Right lobe of liver (tissue), 6 donors: ENCODE measurements around the gene FBXL19. TPM values are rescaled to one million over a fixed set of nuclear protein-coding genes. Genes with fewer than 3 reads are reported as not detected.

Experiments used
- ATAC-seq, 4 donors: fragments of 200-7000 bp; cut with Tn5 transposase; one replicate each; pipeline ENCODE4 v1.9.1; 2020; ENCODE audit warnings: mild to moderate bottlenecking in 4 of 4, moderate library complexity in 4 of 4
- DNase-seq, 3 donors: peaks; one replicate each; pipeline ENCODE4 v3.0.0-alpha.2; 2020
- H3K27ac ChIP-seq, 3 donors: fragments of 200-600 bp; one replicate each; pipeline ENCODE4 v1.8.0; 2022
- H3K27me3 ChIP-seq, 2 donors: fragments of 200-600 bp; one replicate each; pipeline ENCODE4 v1.8.0; 2022
- H3K36me3 ChIP-seq, 4 donors: fragments of 200-600 bp; sonication (generic) in 1 of 4; one replicate each; pipeline versions ENCODE4 v1.5.1 to v1.8.0; 2017 to 2022; ENCODE audit warnings: control low read depth in 1 of 4
- H3K4me1 ChIP-seq, 4 donors: fragments of 200-600 bp; sonication (generic) in 1 of 4; one replicate each; pipeline versions ENCODE4 v1.5.1 to v1.8.0; 2017 to 2022; ENCODE audit warnings: control low read depth in 1 of 4
- H3K4me3 ChIP-seq, 3 donors: fragments of 200-600 bp; one replicate each; pipeline ENCODE4 v1.8.0; 2022
- H3K9me3 ChIP-seq, 4 donors: fragments of 200-600 bp; sonication (generic) in 1 of 4; one replicate each; pipeline versions ENCODE4 v1.5.1 to v1.8.0; 2017 to 2022; ENCODE audit warnings: control low read depth in 1 of 4
- CTCF ChIP-seq, 4 donors: fragments of 200-600 bp in 3 of 4; fragments of 450-650 bp in 1 of 4; IDR thresholded peaks; one replicate each; pipeline versions ENCODE4 v1.5.1 to v1.8.0; 2016 to 2022; ENCODE audit warnings: antibody characterized with exemption in 4 of 4, mild to moderate bottlenecking in 2 of 4
- POLR2A ChIP-seq: fragments of 450-650 bp; IDR thresholded peaks from one replicate; pipeline ENCODE4 v1.6.1; 2017; ENCODE audit warnings: antibody characterized with exemption, mild to moderate bottlenecking
- WGBS: methylation state at CpG from one replicate; pipeline ENCODE4 v1.1.6; 2018; ENCODE audit warnings: low coverage, low lambda C conversion rate; ENCODE audit not compliant: insufficient coverage; ENCODE audit errors: missing lambda C conversion rate; 5-methylcytosine and 5-hydroxymethylcytosine counted together
- intact Hi-C, 2 donors: fragments of 100-400 bp; cut with DNase I; formaldehyde crosslinking; loops; one replicate each; pipeline versions ENCODE4 v1.11.2 to v1.14.1; 2022
- total RNA-seq, 6 experiments: library from RNA; depleted of rRNA in 2 of 6; stranded (reverse); fragments of >200 nt in 2 of 6; fragmentation: NEBNext Ultra II Directional in 3 of 6; extraction: Animal tissue kit (Norgen Biotek cat#: 25700) in 3 of 6; gene quantifications; one replicate each; pipeline versions ENCODE4 v1.1.0 to v1.2.4, GENCODE V29; 2016 to 2023
- donor health status: DM: no; HTN: yes; CAD: no.
- donor health status: DM: no; HTN: no; CAD: no.
- donor health status: DM: no; HTN: no; CAD: no.
- donor health status: DM: no; HTN: yes; CAD: no.
- donor health status: DM: no; HTN: yes; CAD: no.

FBXL19 gene
- total RNA-seq, 6 experiments from 2014 or later, result 2.8 to 8.0 (median 3.4) TPM

GRCh38 chr16:30946671-30947540 is 23.5 kb downstream of the FBXL19 start:
- Histone ChIP-seq H3K4me1 (peaks cover 0 to 22% (median 7%) of the 10 kb centered on the region in 4 donors), H3K27ac (no peak overlapping the region), H3K4me3 (no peak overlapping the region), H3K36me3 (no peaks in the 10 kb centered on the region), H3K9me3 (no peaks in the 10 kb centered on the region), H3K27me3 (no peaks in the 10 kb centered on the region)
- intact Hi-C loops, result no loop called here
- WGBS, result 75% methylated on average over 3 of the region's 38 CpGs
- ATAC-seq (no peak), DNase-seq (peak in 1 of 3 donors; percentile 38)
- TF ChIP-seq CTCF (IDR thresholded peaks at IDR 0.05) (no peak), POLR2A (no peak)

GRCh38 chr16:30947541-30947858 is 24.1 kb downstream of the FBXL19 start:
- TF ChIP-seq CTCF (IDR thresholded peaks at IDR 0.05) (no peak), POLR2A (no peak)

GRCh38 chr16:30947859-30948666 is 24.7 kb downstream of the FBXL19 start:
- 49% methylated on average over 10 of the region's 44 CpGs for WGBS
- H3K27me3 ChIP-seq, result no peaks in the 10 kb centered on the region
- intact Hi-C loops, result no loop called here
- peak overlapping the region; percentile 94 to 96 (median 96) for H3K27ac ChIP-seq
- TF ChIP-seq CTCF (IDR thresholded peaks at IDR 0.05), result no peak
- TF ChIP-seq POLR2A, result no peak
- peaks cover 0 to 28% (median 13%) of the 10 kb centered on the region in 4 donors for H3K4me1 ChIP-seq
- no peaks in the 10 kb centered on the region for H3K9me3 ChIP-seq
- no peaks in the 10 kb centered on the region for H3K36me3 ChIP-seq
- peak overlapping the region; percentile 94 to 96 (median 95) for H3K4me3 ChIP-seq
- DNase-seq (peak; percentile 79 to 92 (median 89)), ATAC-seq (peak; percentile 35 to 62 (median 44))

More at GRCh38 chr16:30947541-30947858, 24.1 kb downstream of the FBXL19 start:
- WGBS, result 91% methylated on average over 3 of the region's 3 CpGs
- Histone ChIP-seq H3K27me3 (no peaks in the 10 kb centered on the region), H3K4me1 (peaks cover 0 to 22% (median 10%) of the 10 kb centered on the region in 4 donors), H3K27ac (no peak overlapping the region), H3K36me3 (no peaks in the 10 kb centered on the region), H3K4me3 (no peak overlapping the region), H3K9me3 (no peaks in the 10 kb centered on the region)
- ATAC-seq (no peak), DNase-seq (no peak)
- intact Hi-C loops, result no loop called here

GRCh38 chr16:30948667-30949649 is 25.6 kb downstream of the FBXL19 start, which contains the start of gene ORAI3:
TSS of gene ORAI3 (plus strand) at chr16:30949068. CDS start at chr16:30949290, 222 bp downstream.
- ATAC-seq (peak; percentile 51 to 70 (median 62)), DNase-seq (peak; percentile 89 to 92 (median 90))
- H3K27ac ChIP-seq, result peak within 1 kb of the TSS; percentile 94 to 96 (median 96)
- TF ChIP-seq CTCF (IDR thresholded peaks at IDR 0.05) (no peak), POLR2A (peak; percentile 89)
- H3K4me1 ChIP-seq, result peaks cover 0 to 37% (median 17%) of the 10 kb centered on the region in 4 donors
- H3K27me3 ChIP-seq, result no peaks in the 10 kb centered on the region
- intact Hi-C loops, result no loop called here
- H3K36me3 ChIP-seq, result no peaks in the 10 kb centered on the region
- no peaks in the 10 kb centered on the region for H3K9me3 ChIP-seq
- WGBS, result 1% methylated on average over 16 of the region's 70 CpGs
- H3K4me3 ChIP-seq, result peak within 1 kb of the TSS; percentile 94 to 96 (median 95)
